HepG2 (cell line): ENCODE data around the gene PLCB1. TPM values are rescaled to one million over a fixed set of nuclear protein-coding genes. Genes with fewer than 3 reads are reported as not detected.
"Not testable (repeated sequence)": the region's sequence is repeated elsewhere in the genome, so short reads cannot be mapped to it uniquely, and the experiment has no call there.

Experiments used
- ATAC-seq: fragments of 200-7000 bp; cut with Tn5 transposase; 3 replicates; pipeline ENCODE4 v1.9.1; 2020; ENCODE audit warnings: mild to moderate bottlenecking, moderate library complexity
- BruUV-seq: library from RNA; stranded (reverse); fragments of 400-500 nt; replicated peaks from 2 replicates; lab custom pipeline; 2021; lab: Mats Ljungman, UMichigan
- CTCF ChIA-PET: fragments of 300-600 bp; formaldehyde crosslinking; extraction: SDS; loops from one replicate; lab custom pipeline; 2021; ENCODE audit warnings: low total read pairs, inconsistent platforms, low intra/inter-chr PET ratio; lab: Yijun Ruan, JAX
- POLR2A ChIA-PET: fragments of 350-600 bp; sonication (Branson Sonifier 250); formaldehyde crosslinking; loops from one replicate; lab custom pipeline; 2020; ENCODE audit warnings: antibody characterized with exemption, inconsistent platforms; lab: Yijun Ruan, JAX
- DNase-seq: peaks from one replicate; pipeline ENCODE4 v3.0.0-alpha.2; 2015; ENCODE audit warnings: low spot score
- FAIRE-seq: peaks from 3 replicates; lab custom pipeline; 2011; peaks lifted over from hg19 to GRCh38; lab: Jason Lieb, UNC
- H2AFZ ChIP-seq: one replicate; pipeline ENCODE4 v1.6.1; 2011; ENCODE audit warnings: low read length, inconsistent platforms
- H3K27ac ChIP-seq: fragments of 300-600 bp; 3 replicates; pipeline ENCODE4 v1.8.0; 2011; ENCODE audit warnings: mixed run types, mild to moderate bottlenecking, mixed read lengths, low read length, inconsistent platforms; ENCODE audit not compliant: insufficient read depth; ENCODE audit errors: extremely low read length
- H3K27me3 ChIP-seq, 2 experiments: fragments of 200-600 bp in 1 of 2; 2 replicates in 1 of 2; 3 replicates in 1 of 2; pipeline versions ENCODE4 v1.6.0 to v1.8.0; 2011; ENCODE audit warnings: low read length in 2 of 2, mild to moderate bottlenecking in 2 of 2, moderate library complexity in 2 of 2, inconsistent platforms in 1 of 2; ENCODE audit not compliant: insufficient read depth in 2 of 2, control insufficient read depth in 1 of 2
- H3K36me3 ChIP-seq, 2 experiments: fragments of 200-600 bp in 1 of 2; replicated peaks in 1 of 2; 2 replicates in 1 of 2; 3 replicates in 1 of 2; pipeline versions ENCODE4 v1.5.1 to v1.8.0; 2011; ENCODE audit warnings: low read length in 2 of 2, inconsistent platforms in 1 of 2; ENCODE audit not compliant: insufficient read depth in 2 of 2, control insufficient read depth in 1 of 2
- H3K4me1 ChIP-seq: 2 replicates; pipeline ENCODE4 v1.5.1; 2012; ENCODE audit warnings: low read length, inconsistent platforms; ENCODE audit not compliant: insufficient read depth
- H3K4me2 ChIP-seq: 2 replicates; pipeline ENCODE4 v1.6.0; 2011; ENCODE audit warnings: low read depth, low read length, inconsistent platforms
- H3K4me3 ChIP-seq, 3 experiments: fragments of 200-600 bp in 1 of 3; sonication (generic), shearing (Covaris generic) in 1 of 3; replicated peaks in 1 of 3; 2 replicates each; pipeline ENCODE4 v1.5.1; 2011 to 2016; ENCODE audit warnings: low read length in 3 of 3, inconsistent platforms in 2 of 3, low read depth in 2 of 3, mild to moderate bottlenecking in 2 of 3, control low read depth in 1 of 3, mixed read lengths in 1 of 3; ENCODE audit not compliant: insufficient read depth in 1 of 3
- H3K79me2 ChIP-seq: one replicate; pipeline ENCODE4 v1.6.1; 2011; ENCODE audit warnings: low read length, inconsistent platforms; ENCODE audit not compliant: insufficient read depth
- H3K9ac ChIP-seq: 2 replicates; pipeline ENCODE4 v1.6.0; 2011; ENCODE audit warnings: mild to moderate bottlenecking, low read depth, low read length, inconsistent platforms; ENCODE audit not compliant: insufficient read depth
- H3K9me3 ChIP-seq: 2 replicates; pipeline ENCODE4 v1.5.1; 2012; ENCODE audit warnings: mild to moderate bottlenecking, low read length
- H4K20me1 ChIP-seq: 2 replicates; pipeline ENCODE4 v1.6.0; 2011; ENCODE audit warnings: inconsistent platforms, mild to moderate bottlenecking, low read length, moderate library complexity; ENCODE audit not compliant: insufficient read depth
- ATF4 ChIP-seq, 2 experiments: fragments of 450-650 bp in 1 of 2; sonication (generic) in 1 of 2; formaldehyde crosslinking; IDR thresholded peaks; 2 replicates each; pipeline versions ENCODE4 v1.5.0 to v1.8.0; 2020 to 2022; ENCODE audit warnings: mild to moderate bottlenecking in 1 of 2, missing genetic modification reagents in 1 of 2
- ELF1 ChIP-seq: sonication (generic); formaldehyde crosslinking; IDR thresholded peaks from 2 replicates; pipeline ENCODE4 v1.4.0; 2020; ENCODE audit warnings: missing genetic modification reagents
- FOXJ3 ChIP-seq: sonication (generic); formaldehyde crosslinking; IDR thresholded peaks from 2 replicates; pipeline ENCODE4 v1.4.0; 2020; ENCODE audit warnings: missing genetic modification reagents, mild to moderate bottlenecking, borderline replicate concordance
- GABPB1 ChIP-seq: IDR thresholded peaks from 2 replicates; pipeline ENCODE4 v1.6.1; 2016; ENCODE audit warnings: mild to moderate bottlenecking, missing genetic modification reagents, moderate library complexity, missing compliant biosample characterization
- GATAD1 ChIP-seq: IDR thresholded peaks from 2 replicates; pipeline ENCODE4 v1.6.1; 2016; ENCODE audit warnings: missing genetic modification reagents, missing compliant biosample characterization
- GATAD2A ChIP-seq: IDR thresholded peaks from 2 replicates; pipeline ENCODE4 v1.6.1; 2016
- HNF4A ChIP-seq: sonication (generic); formaldehyde crosslinking; IDR thresholded peaks from 2 replicates; pipeline ENCODE4 v1.4.0; 2020; ENCODE audit warnings: missing genetic modification reagents
- HNRNPLL ChIP-seq: fragments of 200-400 bp; formaldehyde crosslinking; IDR thresholded peaks from 2 replicates; pipeline ENCODE4 v1.6.1; 2017; ENCODE audit warnings: mild to moderate bottlenecking, low read depth, low read length; ENCODE audit not compliant: poor library complexity, severe bottlenecking
- KMT2A ChIP-seq: sonication (generic); formaldehyde crosslinking; IDR thresholded peaks from 2 replicates; pipeline ENCODE4 v1.4.0; 2020; ENCODE audit warnings: missing genetic modification reagents
- NKX3-1 ChIP-seq: sonication (generic); formaldehyde crosslinking; IDR thresholded peaks from 2 replicates; pipeline ENCODE4 v1.5.0; 2020; ENCODE audit warnings: missing genetic modification reagents
- SALL1 ChIP-seq: sonication (generic); formaldehyde crosslinking; IDR thresholded peaks from 2 replicates; pipeline ENCODE4 v1.8.0; 2022; ENCODE audit warnings: mild to moderate bottlenecking, missing genetic modification reagents
- ZMYM4 ChIP-seq: sonication (generic); formaldehyde crosslinking; IDR thresholded peaks from 2 replicates; pipeline ENCODE4 v1.8.1; 2023; ENCODE audit warnings: mild to moderate bottlenecking, missing genetic modification reagents
- ZNF292 ChIP-seq: sonication (generic); formaldehyde crosslinking; IDR thresholded peaks from 2 replicates; pipeline ENCODE4 v1.8.1; 2022; ENCODE audit warnings: mild to moderate bottlenecking, low read depth, missing genetic modification reagents, borderline replicate concordance
- ZNF563 ChIP-seq: sonication (generic); formaldehyde crosslinking; IDR thresholded peaks from 2 replicates; pipeline ENCODE4 v1.8.0; 2022; ENCODE audit warnings: mild to moderate bottlenecking, moderate library complexity, missing genetic modification reagents
- ZNF644 ChIP-seq: IDR thresholded peaks from 2 replicates; pipeline ENCODE4 v1.6.1; 2016; ENCODE audit warnings: low read depth
- WGBS: methylation state at CpG from one replicate; pipeline ENCODE4 v1.1.6; 2017; ENCODE audit warnings: low lambda C conversion rate; 5-methylcytosine and 5-hydroxymethylcytosine counted together
- in situ Hi-C: cut with HindIII; loops from 2 replicates; pipeline ENCODE4 v1.10.0; 2017; ENCODE audit warnings: low pct_unique_long_range_greater_than_20kb; ENCODE audit not compliant: extremely low pct_ligation_motif_present
- intact Hi-C: fragments of 100-400 bp; cut with micrococcal nuclease; formaldehyde crosslinking; loops from one replicate; pipeline ENCODE4 v1.10.0; 2022; ENCODE audit not compliant: unreplicated experiment
- polyA plus RNA-seq, 8 experiments: library from polyadenylated mRNA; depleted of rRNA in 3 of 8; stranded (reverse) in 7 of 8; unstranded in 1 of 8; fragments of >200 nt; fragmentation: Illumina TruSeq in 4 of 8; extraction: Trizol in 4 of 8; gene quantifications; 2 replicates each; pipeline versions ENCODE4 v1.2.1 to v1.2.3, GENCODE V29; 2011 to 2016; ENCODE audit warnings: low read depth in 4 of 8, missing spikeins in 1 of 8, mixed read lengths in 1 of 8; ENCODE audit not compliant: insufficient read depth in 1 of 8
- total RNA-seq, 5 experiments: library from RNA; depleted of rRNA; stranded (reverse); fragments of >200 nt; fragmentation: Illumina TruSeq; extraction: Trizol; gene quantifications; 2 replicates each; pipeline ENCODE4 v1.2.3, GENCODE V29; 2016; ENCODE audit warnings: low read depth in 1 of 5
- TF ChIP-seq, protein P1 (sequence below): sonication (generic); formaldehyde crosslinking; IDR thresholded peaks from 2 replicates; pipeline ENCODE4 v1.4.0; 2020; ENCODE audit warnings: missing genetic modification reagents, borderline replicate concordance
- TF ChIP-seq, protein P2 (sequence below): sonication (generic); formaldehyde crosslinking; IDR thresholded peaks from 2 replicates; pipeline ENCODE4 v1.4.0; 2020; ENCODE audit warnings: missing genetic modification reagents, low read depth, mild to moderate bottlenecking, borderline replicate concordance

The PLCB1 gene
- total and polyA plus RNA-seq, 2 of the 13 experiments (the other 11 are each of a cell fraction or from before 2014, with no cell fraction given): 42.4 to 55.9 TPM

GRCh38 chr20:8114612-8115011 lies 17.5 kb upstream of the PLCB1 start:
- peak overlapping the region; percentile 70 for H3K9ac ChIP-seq
- peak overlapping the region; percentile 85 for H3K27ac ChIP-seq
- TSS peak; percentile 74 for BruUV-seq
- FAIRE-seq, CTCF ChIA-PET, H3K9me3 ChIP-seq, H4K20me1 ChIP-seq, in situ Hi-C loops, H3K36me3 ChIP-seq, H3K27me3 ChIP-seq, intact Hi-C loops, H2AFZ ChIP-seq: not testable (repeated sequence)
- peaks cover 37% of the 10 kb centered on the region for H3K4me1 ChIP-seq
- DNase-seq (peak; percentile 28), ATAC-seq (peak; percentile 51; the same call in 1 of the 3 replicates)
- H3K4me3 ChIP-seq: peak overlapping the region; percentile 57 to 67 (median 64)
- peak overlapping the region; percentile 80 for H3K4me2 ChIP-seq
- POLR2A ChIA-PET: interaction anchor here (1.0 to 2.5 kb wide), 6 partner anchors 8 to 161 kb away, joined by 3 to 24 read pairs (median 4); no protein-coding TSS in a partner anchor
- 5% methylated on average over 15 of the region's 21 CpGs for WGBS
- H3K79me2 ChIP-seq: peaks cover 24% of the 10 kb centered on the region
- peak; percentile 64 for TF ChIP-seq KMT2A (CRISPR knock-in tag)
- TF ChIP-seq, protein P1, sequence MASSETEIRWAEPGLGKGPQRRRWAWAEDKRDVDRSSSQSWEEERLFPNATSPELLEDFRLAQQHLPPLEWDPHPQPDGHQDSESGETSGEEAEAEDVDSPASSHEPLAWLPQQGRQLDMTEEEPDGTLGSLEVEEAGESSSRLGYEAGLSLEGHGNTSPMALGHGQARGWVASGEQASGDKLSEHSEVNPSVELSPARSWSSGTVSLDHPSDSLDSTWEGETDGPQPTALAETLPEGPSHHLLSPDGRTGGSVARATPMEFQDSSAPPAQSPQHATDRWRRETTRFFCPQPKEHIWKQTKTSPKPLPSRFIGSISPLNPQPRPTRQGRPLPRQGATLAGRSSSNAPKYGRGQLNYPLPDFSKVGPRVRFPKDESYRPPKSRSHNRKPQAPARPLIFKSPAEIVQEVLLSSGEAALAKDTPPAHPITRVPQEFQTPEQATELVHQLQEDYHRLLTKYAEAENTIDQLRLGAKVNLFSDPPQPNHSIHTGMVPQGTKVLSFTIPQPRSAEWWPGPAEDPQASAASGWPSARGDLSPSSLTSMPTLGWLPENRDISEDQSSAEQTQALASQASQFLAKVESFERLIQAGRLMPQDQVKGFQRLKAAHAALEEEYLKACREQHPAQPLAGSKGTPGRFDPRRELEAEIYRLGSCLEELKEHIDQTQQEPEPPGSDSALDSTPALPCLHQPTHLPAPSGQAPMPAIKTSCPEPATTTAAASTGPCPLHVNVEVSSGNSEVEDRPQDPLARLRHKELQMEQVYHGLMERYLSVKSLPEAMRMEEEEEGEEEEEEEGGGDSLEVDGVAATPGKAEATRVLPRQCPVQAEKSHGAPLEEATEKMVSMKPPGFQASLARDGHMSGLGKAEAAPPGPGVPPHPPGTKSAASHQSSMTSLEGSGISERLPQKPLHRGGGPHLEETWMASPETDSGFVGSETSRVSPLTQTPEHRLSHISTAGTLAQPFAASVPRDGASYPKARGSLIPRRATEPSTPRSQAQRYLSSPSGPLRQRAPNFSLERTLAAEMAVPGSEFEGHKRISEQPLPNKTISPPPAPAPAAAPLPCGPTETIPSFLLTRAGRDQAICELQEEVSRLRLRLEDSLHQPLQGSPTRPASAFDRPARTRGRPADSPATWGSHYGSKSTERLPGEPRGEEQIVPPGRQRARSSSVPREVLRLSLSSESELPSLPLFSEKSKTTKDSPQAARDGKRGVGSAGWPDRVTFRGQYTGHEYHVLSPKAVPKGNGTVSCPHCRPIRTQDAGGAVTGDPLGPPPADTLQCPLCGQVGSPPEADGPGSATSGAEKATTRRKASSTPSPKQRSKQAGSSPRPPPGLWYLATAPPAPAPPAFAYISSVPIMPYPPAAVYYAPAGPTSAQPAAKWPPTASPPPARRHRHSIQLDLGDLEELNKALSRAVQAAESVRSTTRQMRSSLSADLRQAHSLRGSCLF (CRISPR knock-in tag): 0 out of 2 replicates have a peak, but pooled peaks have one; percentile 7
- TF ChIP-seq GATAD1 (CRISPR knock-in tag): peak; percentile 34; the same call in 1 of the 2 replicates
- peak; percentile 73 for TF ChIP-seq HNRNPLL
- peak; percentile 24; the same call in 1 of the 2 replicates for TF ChIP-seq FOXJ3 (CRISPR knock-in tag)
- peak; percentile 34; the same call in 1 of the 2 replicates for TF ChIP-seq ZNF644 (CRISPR knock-in tag)
- peak; percentile 42 for TF ChIP-seq GATAD2A
- TF ChIP-seq, protein P2, sequence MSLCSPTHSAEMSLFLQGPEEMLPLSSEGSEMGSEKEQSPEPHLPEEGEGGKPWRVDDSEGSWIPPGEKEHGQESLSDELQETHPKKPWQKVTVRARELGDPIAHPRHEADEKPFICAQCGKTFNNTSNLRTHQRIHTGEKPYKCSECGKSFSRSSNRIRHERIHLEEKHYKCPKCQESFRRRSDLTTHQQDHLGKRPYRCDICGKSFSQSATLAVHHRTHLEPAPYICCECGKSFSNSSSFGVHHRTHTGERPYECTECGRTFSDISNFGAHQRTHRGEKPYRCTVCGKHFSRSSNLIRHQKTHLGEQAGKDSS (CRISPR knock-in tag): peak; percentile 82; the same call in 1 of the 2 replicates
- 0 out of 2 replicates have a peak, but pooled peaks have one; percentile 15 for TF ChIP-seq ZNF563 (CRISPR knock-in tag)
- peak; percentile 45; the same call in 1 of the 2 replicates for TF ChIP-seq ELF1
- TF ChIP-seq ZNF292 (CRISPR knock-in tag): 0 out of 2 replicates have a peak, but pooled peaks have one; percentile 65
- 0 out of 2 replicates have a peak, but pooled peaks have one; percentile 43 for TF ChIP-seq NKX3-1
- TF ChIP-seq HNF4A (CRISPR knock-in tag): 0 out of 2 replicates have a peak, but pooled peaks have one; percentile 12
- peak; percentile 60 for TF ChIP-seq SALL1 (CRISPR knock-in tag)
- peak; percentile 45; the same call in 1 of the 2 replicates for TF ChIP-seq ZMYM4 (CRISPR knock-in tag)
- TF ChIP-seq GABPB1: peak; percentile 60; the same call in 1 of the 2 replicates
- TF ChIP-seq ATF4 (CRISPR knock-in tag; IDR thresholded peaks at IDR 0.05): peak in 1 of 2 experiments; percentile 54; a peak in 1 of 4 replicates
